CD4-positive, alpha-beta T cell treated with Interleukin-1 beta for 1 hour (primary cell): Measurements from ENCODE around the gene MAU2.
"Not testable (repeated sequence)": the region's sequence is repeated elsewhere in the genome, so short reads cannot be mapped to it uniquely, and the experiment has no call there.

Experiments used
- DNase-seq, 2 donors: peaks; one replicate each; pipeline ENCODE4 v3.0.0-alpha.2; 2020 to 2022

Gene MAU2

DNA sequence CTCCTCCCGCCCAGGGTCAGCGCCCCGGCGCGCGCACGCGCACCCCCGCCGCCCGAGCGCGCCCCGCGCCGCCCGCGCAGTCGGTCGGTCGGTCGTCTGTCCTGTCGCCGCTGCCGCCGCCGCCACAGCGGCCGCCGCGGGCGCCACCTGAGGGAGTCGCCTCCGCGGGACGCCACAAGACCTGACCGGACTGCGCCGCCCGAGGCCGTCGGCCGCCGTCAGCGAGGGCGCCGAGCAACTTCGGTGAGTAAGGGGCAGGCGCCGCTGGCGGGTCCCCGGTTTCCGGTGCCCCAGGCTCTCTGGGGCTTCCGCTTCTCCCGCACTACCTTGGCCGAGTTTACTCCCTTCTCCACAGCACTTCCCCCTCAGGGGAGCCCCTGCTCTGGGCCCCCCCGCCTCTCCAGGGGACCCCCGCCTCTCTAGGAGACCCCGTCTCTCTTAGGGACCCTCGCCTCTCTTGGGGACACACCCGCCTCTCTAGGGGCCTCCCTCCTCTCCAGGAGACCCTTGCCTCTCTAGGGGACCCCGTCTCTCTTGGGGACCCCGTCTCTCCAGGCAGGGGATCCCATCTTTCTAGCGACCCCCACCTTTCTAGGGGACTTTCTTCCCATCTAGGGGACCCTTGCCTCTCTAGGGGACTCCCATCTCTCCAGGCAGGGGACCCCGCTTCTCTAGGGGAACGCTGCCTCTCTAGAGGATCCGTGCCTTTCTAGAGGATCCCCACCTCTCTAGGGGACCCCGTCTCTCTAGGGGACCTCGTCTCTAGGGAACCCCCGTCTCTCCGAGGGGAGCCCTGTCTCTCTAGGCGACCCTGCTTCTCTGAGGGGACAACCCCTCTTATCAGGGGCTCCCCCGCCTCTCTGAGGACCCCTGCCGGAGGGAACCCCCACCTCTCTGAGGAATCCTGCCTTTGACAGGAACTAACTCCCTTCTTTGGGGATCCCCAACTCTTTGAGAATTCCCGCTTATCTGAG, 65.6 kb downstream of the MAU2 start:
- peak; percentile 29 to 44 for DNase-seq

DNA sequence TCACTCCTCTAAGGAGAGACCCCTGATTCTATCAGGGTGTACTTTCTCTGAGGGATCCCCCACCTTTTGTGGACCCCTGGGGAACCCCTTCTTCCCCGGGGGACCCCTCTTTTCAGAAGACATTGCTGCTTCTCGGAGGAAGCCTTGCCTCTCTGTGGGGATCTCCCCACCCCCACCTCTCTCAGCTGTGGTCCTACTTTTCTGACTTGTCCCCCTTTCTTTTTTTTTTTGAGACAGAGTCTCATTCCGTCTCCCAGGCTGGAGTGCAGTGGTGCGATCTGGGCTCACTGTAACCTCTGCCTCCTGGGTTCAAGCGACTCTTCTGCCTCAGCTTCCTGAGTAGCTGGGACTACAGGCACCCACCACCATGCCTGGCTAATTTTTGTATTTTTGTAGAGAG, 66.5 kb downstream of the MAU2 start:
- DNase-seq: no peak

DNA sequence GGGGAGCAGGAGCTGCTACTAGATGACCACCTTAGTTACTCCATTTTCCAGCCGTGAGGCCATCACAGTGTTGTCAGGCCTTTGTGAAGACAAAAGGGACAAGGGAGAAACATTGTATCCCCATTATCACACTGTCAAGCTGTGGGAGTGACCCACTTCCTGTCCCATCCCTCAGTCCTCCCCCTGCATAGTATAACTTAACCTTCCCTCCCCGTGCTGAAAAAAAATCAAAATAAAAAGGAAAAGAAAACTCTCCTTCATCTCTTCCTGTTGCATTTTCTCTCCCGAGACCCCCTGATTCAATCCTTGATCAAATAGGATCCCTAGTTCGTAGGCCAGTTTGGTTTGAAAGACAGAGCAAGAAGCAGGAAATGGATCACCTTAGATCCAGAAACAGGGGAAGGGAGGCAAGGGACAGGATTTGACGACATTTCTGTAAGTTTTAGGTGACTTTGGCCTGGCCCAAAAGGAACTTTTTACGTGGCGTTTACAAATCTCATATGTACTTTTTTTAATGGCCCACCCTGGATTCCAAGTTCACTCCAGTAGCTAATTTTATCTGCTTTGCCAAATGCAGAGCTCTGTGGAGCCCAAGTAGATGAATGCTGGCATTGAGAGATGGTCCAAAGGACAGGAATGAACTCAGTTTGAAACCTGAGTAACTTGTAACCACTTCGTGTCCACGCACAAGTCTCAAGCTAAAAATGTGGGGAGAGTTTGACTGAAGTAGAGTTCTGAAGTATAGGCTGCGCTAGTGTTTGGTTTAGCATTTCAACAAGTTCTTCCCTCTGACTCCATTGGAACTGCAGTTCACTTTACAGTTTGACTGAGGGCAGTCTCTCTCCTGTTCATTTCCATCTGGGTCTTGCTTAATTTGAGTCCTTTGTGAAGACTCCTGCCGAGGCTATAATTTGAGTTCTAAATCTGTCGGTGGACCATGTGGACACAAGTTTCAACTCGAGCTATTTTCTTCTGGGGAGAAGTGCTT, 68.2 kb downstream of the MAU2 start:
- DNase-seq: no peak

DNA sequence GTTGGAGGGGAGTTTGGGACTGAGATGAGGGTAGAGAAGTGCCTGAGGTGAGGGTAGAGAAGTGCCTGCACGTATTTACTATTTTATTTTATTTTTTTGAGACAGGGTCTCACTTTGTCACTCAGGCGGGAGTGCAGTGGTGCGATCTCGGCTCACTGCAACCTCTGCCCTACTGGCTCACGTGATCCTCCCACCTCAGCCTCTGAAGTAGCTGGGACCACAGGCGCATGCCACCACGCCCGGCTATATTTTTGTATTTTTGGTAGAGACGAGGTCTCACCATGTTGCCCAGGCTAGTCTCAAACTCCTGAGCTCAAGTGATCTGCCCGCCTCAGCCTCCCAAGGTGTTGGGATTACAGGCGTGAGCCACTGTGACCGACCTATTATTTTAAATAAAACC, 69.1 kb downstream of the MAU2 start:
- not testable (repeated sequence) for DNase-seq

DNA sequence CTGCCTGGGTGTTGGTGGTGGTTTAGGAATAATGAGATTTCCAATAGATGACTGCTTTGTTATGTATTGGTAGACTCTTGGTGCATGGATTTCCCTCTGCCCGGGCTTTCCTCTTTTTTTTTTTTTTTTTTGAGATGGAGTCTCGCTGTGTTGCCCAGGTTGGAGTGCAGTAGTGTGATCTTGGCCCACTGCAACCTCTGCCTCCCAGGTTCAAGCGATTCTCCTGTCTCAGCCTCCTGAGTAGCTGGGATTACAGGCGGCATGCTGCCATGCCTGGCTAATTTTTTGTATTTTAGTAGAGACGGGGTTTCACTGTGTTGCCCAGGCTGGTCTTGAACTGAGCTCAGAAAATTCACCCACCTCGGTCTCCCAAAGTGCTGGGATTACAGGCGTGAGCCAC, 73.7 kb downstream of the MAU2 start:
- DNase-seq: not testable (repeated sequence)

DNA sequence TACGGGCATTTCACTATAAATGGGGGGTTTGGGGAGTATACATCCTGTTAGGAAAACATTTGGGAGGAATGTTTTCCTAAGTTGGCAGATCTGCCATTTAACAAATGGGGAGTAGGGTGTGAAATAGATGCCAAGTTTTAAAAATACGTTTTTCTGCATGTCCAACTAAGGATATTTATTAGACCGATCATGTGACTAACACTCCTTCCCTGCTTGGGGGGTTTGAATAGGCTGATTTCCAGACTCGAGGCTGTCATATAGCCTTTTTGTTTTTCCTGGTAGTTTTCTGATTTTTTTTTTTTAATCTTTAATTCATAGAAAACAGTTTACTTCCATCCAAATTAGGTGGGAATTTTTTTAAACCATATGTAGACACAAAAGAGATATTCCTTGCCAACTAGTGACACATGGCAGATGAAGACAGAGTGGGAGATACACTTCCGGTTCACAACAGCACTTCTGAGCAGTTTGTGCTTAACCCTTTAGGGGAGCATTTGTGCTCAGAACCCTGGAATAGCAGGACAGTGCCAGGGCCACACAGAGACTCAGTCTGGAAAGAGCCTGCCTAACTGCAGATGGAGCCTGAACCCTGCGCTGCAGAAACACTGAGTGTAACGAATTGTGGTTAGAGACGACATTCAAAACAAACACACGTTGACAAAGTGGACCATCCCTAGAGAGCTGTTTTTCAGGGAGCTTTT, 79.3 kb downstream of the MAU2 start:
- DNase-seq: no peak

DNA sequence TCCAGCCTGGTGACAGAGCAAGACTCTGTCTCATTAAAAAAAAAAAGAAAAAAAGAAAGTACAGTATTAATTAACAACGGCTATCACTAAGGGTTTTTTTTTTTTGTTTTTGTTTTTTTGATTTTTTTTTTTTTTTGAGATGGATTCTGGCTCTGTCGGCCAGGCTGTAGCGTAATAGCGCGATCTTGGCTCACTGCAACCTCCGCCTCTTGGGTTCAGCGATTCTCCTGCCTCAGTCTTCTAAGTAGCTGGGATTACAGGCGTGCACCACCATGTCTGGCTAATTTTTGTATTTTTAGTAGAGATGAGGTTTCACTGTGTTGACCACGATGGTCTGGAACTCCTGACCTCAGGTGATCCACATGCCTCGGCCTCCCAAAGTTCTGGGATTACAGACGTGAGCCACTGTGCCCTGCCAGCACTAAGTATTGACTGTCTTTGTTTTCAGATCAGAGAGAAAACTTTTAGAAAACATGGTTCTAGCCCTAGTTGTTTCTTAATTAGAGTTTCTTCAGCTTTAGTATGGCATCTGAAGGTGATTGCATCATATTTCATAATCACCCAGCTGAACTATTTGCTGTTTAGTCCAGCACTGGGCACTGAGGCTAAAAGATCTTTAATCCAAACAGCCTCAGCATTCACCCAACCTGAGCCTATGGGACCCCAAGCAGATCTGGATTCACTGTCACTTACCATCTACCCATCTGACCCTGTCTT, 82.2 kb downstream of the MAU2 start:
- no peak for DNase-seq

DNA sequence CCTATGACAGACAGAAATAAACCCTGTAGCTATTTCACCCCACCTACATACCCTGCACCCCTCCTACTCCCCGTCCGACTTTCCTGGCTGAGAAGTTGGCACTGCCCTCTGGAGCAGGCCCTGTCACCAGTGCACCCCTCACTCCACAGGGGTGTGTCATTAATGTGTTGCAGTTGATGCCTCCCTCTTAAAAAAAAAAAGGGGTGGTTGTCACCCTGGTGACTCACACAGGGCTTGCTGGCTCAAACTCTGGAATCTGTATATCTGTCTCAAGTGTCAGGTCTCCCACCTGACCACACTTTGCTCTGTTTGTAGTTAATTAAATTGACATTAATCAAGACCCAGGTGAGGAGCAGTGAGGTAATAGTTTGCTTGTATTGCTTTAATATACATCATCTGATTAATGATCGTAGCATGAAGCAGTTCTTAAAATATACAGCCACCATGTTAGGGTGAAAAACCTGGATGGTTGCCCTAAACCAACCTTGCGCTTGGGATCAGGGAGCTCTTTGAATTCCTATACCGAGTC, 82.8 kb downstream of the MAU2 start:
- peak in 1 of 2 donors; percentile 49 for DNase-seq

DNA sequence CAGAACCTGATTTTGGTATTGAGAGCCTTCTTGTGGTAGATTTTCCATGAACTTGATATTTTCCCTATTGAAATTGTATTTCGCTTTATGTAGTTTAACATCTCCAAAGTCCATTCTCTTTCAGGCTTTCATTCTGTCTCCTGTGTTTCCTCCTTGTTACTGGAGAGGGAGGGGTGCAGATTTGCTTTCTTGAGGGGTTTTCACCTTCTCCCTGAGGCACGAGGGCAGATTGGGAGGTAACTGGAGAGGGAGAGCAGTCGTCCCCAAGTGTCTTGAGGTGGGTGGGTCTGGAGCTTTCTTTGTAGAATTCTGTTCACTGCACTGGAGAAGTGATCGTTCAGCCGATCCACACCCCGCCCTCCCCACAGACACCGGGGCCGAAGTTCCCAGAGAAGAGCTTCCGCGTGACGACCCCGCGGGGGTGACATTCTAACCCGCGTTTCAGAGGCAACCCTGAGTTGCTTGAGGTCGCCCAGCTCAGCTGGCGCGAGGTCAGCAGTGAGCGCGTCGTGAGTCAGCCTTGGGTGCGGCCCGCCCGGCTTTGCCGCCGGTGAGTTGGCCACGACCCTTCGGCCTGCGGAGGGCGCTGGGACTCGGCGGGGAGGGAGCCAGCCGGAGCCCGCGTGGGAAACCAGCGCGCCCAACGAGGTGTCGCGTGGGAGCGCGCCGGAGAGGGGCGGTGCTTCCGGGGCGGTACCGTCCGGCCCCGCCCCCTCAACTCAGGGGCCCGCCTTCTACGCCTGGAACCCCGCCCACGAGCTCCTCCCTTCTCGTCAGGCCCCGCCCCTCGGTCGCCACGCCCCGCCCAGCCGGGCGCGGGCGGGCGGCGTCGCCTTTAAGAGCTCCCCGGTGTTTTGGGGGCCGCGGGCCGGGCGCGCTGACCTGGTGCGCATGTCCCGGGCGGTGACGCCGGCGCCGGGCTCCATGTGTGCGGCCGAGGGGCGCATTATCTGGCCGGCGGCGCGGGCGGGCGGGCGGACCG, 84.5 kb downstream of the MAU2 start, which contains the start of gene GATAD2A:
GATAD2A (plus strand) TSS at position 797 of the 982 bp plus-strand sequence. CDS start 59,671 bp downstream, outside the sequence.
- DNase-seq: peak; percentile 91

DNA sequence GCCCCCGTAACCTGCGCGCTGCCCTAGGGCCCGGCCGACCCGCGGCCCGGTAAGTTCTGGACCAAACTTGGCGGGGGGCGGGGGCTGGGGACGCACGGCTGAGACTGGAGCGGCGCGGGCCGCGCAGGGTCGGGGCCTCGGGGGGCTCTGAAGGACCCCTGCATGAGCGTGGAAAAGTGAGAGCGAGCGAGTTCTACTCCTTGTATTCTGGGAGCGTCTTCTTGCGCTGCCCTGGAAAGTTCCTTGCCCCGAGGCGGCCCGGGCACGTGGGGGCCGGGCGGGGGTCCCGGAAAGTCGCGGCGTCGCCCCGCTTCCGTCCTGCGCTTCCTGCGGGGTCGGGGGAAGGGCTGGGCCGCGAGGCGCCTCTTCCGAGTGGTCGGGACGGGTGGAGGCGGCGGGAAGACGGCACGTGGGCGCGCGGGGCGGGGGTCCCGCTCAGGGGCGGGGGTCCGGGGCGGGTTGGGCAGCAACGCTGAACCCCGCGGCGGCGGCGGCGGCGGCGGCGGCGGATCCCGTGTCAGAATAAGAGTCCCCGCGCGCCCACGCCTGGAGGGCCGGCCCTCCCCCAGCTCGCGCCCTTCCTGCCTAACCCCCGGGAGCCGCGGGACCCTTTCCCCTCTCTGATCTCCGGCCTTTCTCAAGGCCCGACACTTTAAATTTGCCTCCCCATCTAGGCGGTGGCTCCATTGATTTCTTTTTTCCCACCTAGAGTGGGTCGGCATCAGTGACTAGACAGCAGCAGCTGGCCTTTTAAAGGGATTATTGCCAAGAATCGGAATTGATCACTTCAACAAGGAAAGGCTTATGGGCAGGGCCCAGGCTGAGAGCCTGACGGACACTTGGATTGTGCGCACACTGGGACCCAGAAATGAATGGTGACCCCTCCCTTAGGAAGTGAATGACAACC, 85.6 kb downstream of the MAU2 start:
- peak; percentile 36 to 60 for DNase-seq

DNA sequence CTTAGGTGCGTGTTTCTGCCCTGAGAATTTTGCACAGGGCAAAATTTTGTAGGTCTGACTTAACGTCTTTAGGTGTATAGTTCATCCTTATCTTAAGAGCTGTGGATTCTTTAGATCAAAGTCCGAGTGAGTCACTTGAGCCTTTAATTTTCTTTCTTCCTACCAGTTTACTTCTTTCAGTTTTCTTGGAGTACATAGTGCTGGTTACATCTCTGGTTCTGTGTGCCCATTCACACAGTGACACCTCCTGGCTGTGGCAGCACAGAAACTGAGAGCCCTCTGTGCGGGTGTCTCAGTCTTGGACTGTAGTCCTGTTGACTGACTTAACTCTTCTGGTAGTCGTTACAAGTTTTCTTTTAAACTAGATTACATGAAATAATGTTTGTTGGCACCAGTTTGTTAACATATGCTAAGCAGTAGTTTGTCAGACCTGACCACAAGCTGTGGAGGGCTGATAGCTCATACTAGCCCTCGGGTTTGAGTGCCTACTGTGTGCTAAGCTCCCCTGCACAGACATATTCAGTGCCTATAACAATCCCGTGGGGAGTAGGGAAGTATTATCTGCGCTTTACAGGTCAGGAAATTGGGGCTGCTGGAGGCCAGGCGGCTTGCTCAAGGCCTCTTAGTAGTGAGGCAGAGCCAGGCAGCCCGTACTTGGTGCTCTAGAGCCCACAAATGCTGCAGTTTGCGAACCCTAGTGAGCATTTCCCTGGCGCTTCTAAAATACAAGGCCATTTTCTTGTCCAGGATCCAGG, 86.4 kb downstream of the MAU2 start:
- DNase-seq: peak; percentile 62 to 68

DNA sequence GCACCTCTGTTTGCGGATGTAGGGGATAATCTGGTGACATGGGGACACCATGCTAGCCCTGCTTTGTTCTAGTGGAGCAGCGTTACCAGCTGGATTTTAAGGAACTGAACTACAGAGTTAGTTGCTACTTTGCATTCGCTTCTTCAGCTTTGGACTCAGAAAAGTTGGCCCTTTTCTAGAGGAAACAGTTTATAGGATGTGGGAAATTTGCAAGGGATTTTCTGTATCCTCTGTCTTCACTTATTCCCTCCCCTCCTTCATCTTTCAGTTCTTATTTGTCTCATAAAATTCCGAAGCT, 87.0 kb downstream of the MAU2 start:
- DNase-seq: no peak
